Esophagus muscularis mucosa (tissue), 4 donors: ENCODE results near the gene KANTR. TPM values are rescaled to one million over a fixed set of nuclear protein-coding genes. Genes with fewer than 3 reads are reported as not detected.

Experiments
- DNase-seq: peaks from one replicate; pipeline ENCODE4 v3.0.0-alpha.2; 2017; ENCODE audit errors: extremely low spot score
- H3K27ac ChIP-seq, 4 donors: fragments of 200-600 bp; sonication (generic); replicated peaks in 1 of 4; 1 replicate in 3 of 4; 2 replicates in 1 of 4; pipeline ENCODE4 v1.5.1; 2016 to 2019; ENCODE audit warnings: mild to moderate bottlenecking in 1 of 4
- H3K27me3 ChIP-seq, 4 donors: fragments of 200-600 bp; sonication (generic); one replicate each; pipeline versions ENCODE4 v1.5.1 to v1.6.0; 2016 to 2019
- H3K36me3 ChIP-seq, 4 donors: fragments of 200-600 bp; sonication (generic); one replicate each; pipeline ENCODE4 v1.5.1; 2016 to 2019
- H3K4me1 ChIP-seq, 4 donors: fragments of 200-600 bp; sonication (generic); one replicate each; pipeline ENCODE4 v1.5.1; 2016 to 2019
- H3K4me3 ChIP-seq, 4 donors: fragments of 200-600 bp; sonication (generic); 1 replicate in 2 of 4; 2 replicates in 2 of 4; pipeline ENCODE4 v1.5.1; 2016 to 2019; ENCODE audit warnings: mild to moderate bottlenecking in 4 of 4, moderate library complexity in 1 of 4
- H3K9me3 ChIP-seq, 4 donors: fragments of 200-600 bp; sonication (generic); 1 replicate in 3 of 4; 2 replicates in 1 of 4; pipeline ENCODE4 v1.5.1; 2016 to 2019
- CTCF ChIP-seq, 3 experiments: fragments of 200-600 bp in 2 of 3; fragments of 450-650 bp in 1 of 3; sonication (generic) in 2 of 3; IDR thresholded peaks; one replicate each; pipeline ENCODE4 v1.5.1; 2017 to 2019; ENCODE audit warnings: antibody characterized with exemption in 3 of 3, mild to moderate bottlenecking in 2 of 3, moderate library complexity in 1 of 3
- EP300 ChIP-seq: sonication (generic); formaldehyde crosslinking; IDR thresholded peaks from one replicate; pipeline ENCODE4 v1.6.1; 2017; ENCODE audit warnings: antibody characterized with exemption
- POLR2A ChIP-seq: fragments of 450-650 bp; IDR thresholded peaks from one replicate; pipeline ENCODE4 v1.6.1; 2017; ENCODE audit warnings: antibody characterized with exemption, moderate library complexity, mild to moderate bottlenecking, low read depth
- POLR2AphosphoS5 ChIP-seq, 2 donors: sonication (generic); formaldehyde crosslinking; IDR thresholded peaks; one replicate each; pipeline ENCODE4 v1.6.1; 2017; ENCODE audit warnings: antibody characterized with exemption in 2 of 2
- WGBS: methylation state at CpG from one replicate; pipeline ENCODE4 v1.1.5; 2018; 5-methylcytosine and 5-hydroxymethylcytosine counted together
- intact Hi-C: fragments of 100-400 bp; cut with DNase I; formaldehyde crosslinking; loops from one replicate; pipeline ENCODE4 v1.15.1; 2023
- total RNA-seq, 4 donors: library from RNA; depleted of rRNA; stranded (reverse); fragments of >200 nt; gene quantifications; one replicate each; pipeline versions ENCODE4 v1.1.0 to v1.2.1, GENCODE V29; 2016

Gene KANTR
- total RNA-seq, 4 donors from 2014 or later = 8.3 to 17.4 (median 14.2) TPM

- intact Hi-C loops = no loop called here
- no peaks in the 10 kb centered on the region for H3K27me3 ChIP-seq
- peaks cover 0 to 11% (median 0%) of the 10 kb centered on the region in 4 donors for H3K9me3 ChIP-seq
- WGBS = 23% methylated on average over 1 of the region's 1 CpG
- no peak overlapping the region for H3K27ac ChIP-seq
- TF ChIP-seq POLR2AphosphoS5 (IDR thresholded peaks at IDR 0.05) (no peak), EP300 (no peak), CTCF (IDR thresholded peaks at IDR 0.05) (no peak), POLR2A (no peak)
- DNase-seq = no peak
- H3K4me3 ChIP-seq = no peak overlapping the region
- H3K36me3 ChIP-seq = no peaks in the 10 kb centered on the region
- H3K4me1 ChIP-seq = peaks cover 0 to 3% (median 0%) of the 10 kb centered on the region in 4 donors
These were observed 28.1 kb downstream of the KANTR start for GRCh38 chrX:53122013-53122412.

DNA sequence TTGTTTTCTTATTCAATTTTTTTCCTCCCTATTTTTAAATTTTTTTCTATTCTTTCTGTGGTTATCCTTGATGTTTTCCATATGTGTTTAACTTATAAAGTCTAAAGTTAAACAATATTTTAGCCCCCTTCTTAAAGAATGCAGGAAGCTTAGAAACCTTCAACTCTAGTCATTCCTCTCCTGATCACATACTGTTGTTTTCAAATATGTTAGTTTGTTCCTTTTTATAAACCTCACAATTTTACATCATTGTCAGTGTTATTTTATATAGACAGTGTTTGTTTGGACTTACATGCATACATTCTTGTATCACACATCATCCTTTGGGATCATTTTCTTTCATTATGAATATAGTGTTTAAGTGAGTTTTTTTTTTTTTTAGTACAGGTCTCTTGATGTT is 31.6 kb downstream of the KANTR start:
- peaks cover 0 to 3% (median 0%) of the 10 kb centered on the region in 4 donors for H3K4me1 ChIP-seq
- intact Hi-C loops = no loop called here

DNA sequence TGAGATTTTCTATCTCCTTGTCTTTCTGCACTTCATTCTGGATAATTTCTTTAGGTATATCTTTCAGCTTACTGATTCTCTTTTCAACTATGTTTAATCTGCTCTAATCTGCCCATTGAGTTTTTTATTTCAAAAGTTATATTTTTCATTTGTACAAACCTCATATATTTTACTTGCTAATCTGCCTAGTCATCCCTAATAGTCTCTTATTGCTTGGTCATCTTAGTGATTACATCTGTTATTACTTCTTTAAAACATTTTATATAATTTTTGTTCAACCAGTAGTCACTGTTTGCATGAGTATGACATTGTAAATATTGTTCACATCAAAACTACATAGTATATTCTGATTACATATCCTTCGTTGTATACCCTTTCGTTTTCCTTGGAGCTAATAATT is 32.4 kb downstream of the KANTR start:
- H3K9me3 ChIP-seq = peaks cover 0 to 11% (median 0%) of the 10 kb centered on the region in 4 donors
- H3K36me3 ChIP-seq = no peaks in the 10 kb centered on the region
- H3K27ac ChIP-seq = no peak overlapping the region
- WGBS = 89% methylated on average over 2 of the region's 2 CpGs
- intact Hi-C loops = no loop called here
- H3K4me1 ChIP-seq = peaks cover 0 to 3% (median 0%) of the 10 kb centered on the region in 4 donors
- no peak for DNase-seq
- TF ChIP-seq POLR2A (no peak), EP300 (no peak), CTCF (IDR thresholded peaks at IDR 0.05) (no peak), POLR2AphosphoS5 (IDR thresholded peaks at IDR 0.05) (no peak)
- H3K4me3 ChIP-seq = no peak overlapping the region
- H3K27me3 ChIP-seq = no peaks in the 10 kb centered on the region

More for the DNA sequence above, 31.6 kb downstream of the KANTR start:
- Histone ChIP-seq H3K27me3 (no peaks in the 10 kb centered on the region), H3K4me3 (no peak overlapping the region), H3K36me3 (no peaks in the 10 kb centered on the region), H3K27ac (no peak overlapping the region), H3K9me3 (peaks cover 0 to 11% (median 0%) of the 10 kb centered on the region in 4 donors)
- DNase-seq = no peak
- no peak for TF ChIP-seq EP300
- TF ChIP-seq POLR2AphosphoS5 (IDR thresholded peaks at IDR 0.05) = no peak
- no peak for TF ChIP-seq POLR2A
- no peak for TF ChIP-seq CTCF (IDR thresholded peaks at IDR 0.05)

GRCh38 chrX:53128097-53128749 is 34.3 kb downstream of the KANTR start:
- WGBS = 78% methylated on average over 3 of the region's 3 CpGs

More at GRCh38 chrX:53128097-53128749, 34.3 kb downstream of the KANTR start:
- DNase-seq = no peak
- intact Hi-C loops = no loop called here
- Histone ChIP-seq H3K27me3 (no peaks in the 10 kb centered on the region), H3K36me3 (peaks cover 0 to 8% (median 0%) of the 10 kb centered on the region in 4 donors), H3K9me3 (peaks cover 0 to 11% (median 0%) of the 10 kb centered on the region in 4 donors), H3K4me1 (no peaks in the 10 kb centered on the region), H3K4me3 (no peak overlapping the region), H3K27ac (no peak overlapping the region)
- TF ChIP-seq CTCF (IDR thresholded peaks at IDR 0.05) = no peak
- TF ChIP-seq EP300 = no peak
- TF ChIP-seq POLR2A = no peak
- no peak for TF ChIP-seq POLR2AphosphoS5 (IDR thresholded peaks at IDR 0.05)
